BLaER1 treated with 17β-estradiol and CSF1 and Interleukin-3, amounts not matched to agents 10 nM and 100 nM (cell line): ENCODE measurements around the gene CYB5B.
"Not testable (repeated sequence)": the region's sequence is repeated elsewhere in the genome, so short reads cannot be mapped to it uniquely, and the experiment has no call there.

Source experiments
- H3K27ac ChIP-seq, 11 experiments: shearing (Covaris generic); formaldehyde crosslinking; 2 replicates each; pipeline ENCODE4 v1.8.1; 2022
- H3K27me3 ChIP-seq, 11 experiments: shearing (Covaris generic); formaldehyde crosslinking; 2 replicates each; pipeline ENCODE4 v1.8.1; 2022
- H3K36me3 ChIP-seq, 11 experiments: shearing (Covaris generic); formaldehyde crosslinking; 2 replicates each; pipeline ENCODE4 v1.8.1; 2022
- H3K4me1 ChIP-seq, 10 experiments: shearing (Covaris generic); formaldehyde crosslinking; 2 replicates each; pipeline ENCODE4 v1.8.1; 2022
- H3K4me2 ChIP-seq, 11 experiments: shearing (Covaris generic); formaldehyde crosslinking; 2 replicates each; pipeline ENCODE4 v1.8.1; 2022
- H3K4me3 ChIP-seq, 10 experiments: shearing (Covaris generic); formaldehyde crosslinking; 2 replicates each; pipeline ENCODE4 v1.8.1; 2022
- H3K9ac ChIP-seq, 11 experiments: shearing (Covaris generic); formaldehyde crosslinking; 2 replicates each; pipeline ENCODE4 v1.8.1; 2022
- H3K9me3 ChIP-seq, 11 experiments: shearing (Covaris generic); formaldehyde crosslinking; replicated peaks in 1 of 11; 2 replicates each; pipeline ENCODE4 v1.8.1; 2022
- H4K20me1 ChIP-seq, 11 experiments: shearing (Covaris generic); formaldehyde crosslinking; 2 replicates each; pipeline ENCODE4 v1.8.1; 2022
- Cebpa-rat ChIP-seq, 11 experiments: shearing (Covaris generic); IDR thresholded peaks; 2 replicates each; pipeline ENCODE4 v1.8.1; 2022

The CYB5B gene

DNA sequence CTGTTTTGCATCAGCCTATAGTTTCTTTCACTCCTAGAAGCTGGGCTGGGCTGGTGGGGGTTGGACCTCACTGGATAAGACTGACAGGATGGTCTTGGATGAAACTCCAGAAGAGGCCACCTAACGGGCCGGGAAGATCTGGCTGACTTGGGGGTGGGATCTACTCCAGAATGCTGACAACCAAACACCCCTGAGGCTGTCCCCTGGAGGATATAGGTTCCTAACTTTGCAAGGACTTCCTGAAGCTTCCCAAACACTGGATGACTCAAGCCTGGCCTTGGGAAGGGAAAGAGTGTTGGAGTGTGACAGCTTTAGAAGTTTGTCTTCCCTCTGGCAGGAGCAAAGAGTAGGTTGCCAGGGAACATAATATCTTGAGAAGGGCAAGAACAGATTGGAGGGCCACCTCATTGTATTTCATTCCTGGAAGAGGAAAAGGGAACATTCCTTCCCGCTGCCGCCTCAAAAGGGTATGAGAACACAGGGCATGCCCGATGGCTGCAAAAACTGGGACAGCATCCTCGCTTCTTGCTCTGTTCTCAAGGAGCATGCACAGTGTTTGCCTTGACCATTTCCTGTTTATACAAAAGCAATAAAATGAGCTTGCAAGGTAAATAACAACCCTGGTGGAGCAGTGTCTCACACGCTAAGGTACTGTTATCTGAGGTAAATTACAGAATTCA is 6.8 kb upstream of the CYB5B start:
- peaks cover 0 to 6% (median 0%) of the 10 kb centered on the region in 10 experiments; a peak in 2 of 20 replicates for H3K4me1 ChIP-seq
- H3K9me3 ChIP-seq = no peaks in the 10 kb centered on the region
- no peaks in the 10 kb centered on the region for H4K20me1 ChIP-seq
- H3K4me3 ChIP-seq = no peak overlapping the region
- no peaks in the 10 kb centered on the region for H3K36me3 ChIP-seq
- no peak for TF ChIP-seq Cebpa-rat (IDR thresholded peaks at IDR 0.05)
- H3K9ac ChIP-seq = no peak overlapping the region
- no peak overlapping the region for H3K27ac ChIP-seq
- no peak overlapping the region for H3K4me2 ChIP-seq
- no peaks in the 10 kb centered on the region for H3K27me3 ChIP-seq

DNA sequence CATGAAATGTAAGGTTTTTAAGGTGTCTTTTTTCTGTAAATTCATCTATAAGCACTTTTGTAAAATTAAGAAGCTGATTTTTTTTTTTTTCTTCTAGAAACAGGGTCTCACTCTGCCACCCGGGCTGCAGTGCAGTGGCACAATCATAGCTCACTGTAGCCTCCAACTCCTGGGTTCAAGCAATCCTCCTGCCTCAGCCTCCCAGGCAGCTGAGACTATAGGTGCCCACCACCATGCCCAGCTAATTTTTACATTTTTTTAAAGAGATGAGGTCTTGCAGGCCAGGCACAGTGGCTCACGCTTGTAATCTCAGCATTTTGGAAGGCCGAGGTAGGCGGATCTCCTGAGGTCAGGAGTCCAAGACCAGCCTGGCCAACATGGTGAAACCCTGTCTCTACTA is 4.5 kb upstream of the CYB5B start:
- H3K9me3 ChIP-seq = peaks cover 0 to 8% (median 3%) of the 10 kb centered on the region in 11 experiments; a peak in 7 of 22 replicates
- no peak overlapping the region for H3K4me3 ChIP-seq
- no peak overlapping the region for H3K4me2 ChIP-seq
- H4K20me1 ChIP-seq = no peaks in the 10 kb centered on the region
- no peaks in the 10 kb centered on the region for H3K27me3 ChIP-seq
- peaks cover 0 to 13% (median 9%) of the 10 kb centered on the region in 10 experiments; a peak in 7 of 20 replicates for H3K4me1 ChIP-seq
- no peak for TF ChIP-seq Cebpa-rat (IDR thresholded peaks at IDR 0.05)
- no peak overlapping the region for H3K9ac ChIP-seq
- no peaks in the 10 kb centered on the region for H3K36me3 ChIP-seq
- no peak overlapping the region for H3K27ac ChIP-seq

DNA sequence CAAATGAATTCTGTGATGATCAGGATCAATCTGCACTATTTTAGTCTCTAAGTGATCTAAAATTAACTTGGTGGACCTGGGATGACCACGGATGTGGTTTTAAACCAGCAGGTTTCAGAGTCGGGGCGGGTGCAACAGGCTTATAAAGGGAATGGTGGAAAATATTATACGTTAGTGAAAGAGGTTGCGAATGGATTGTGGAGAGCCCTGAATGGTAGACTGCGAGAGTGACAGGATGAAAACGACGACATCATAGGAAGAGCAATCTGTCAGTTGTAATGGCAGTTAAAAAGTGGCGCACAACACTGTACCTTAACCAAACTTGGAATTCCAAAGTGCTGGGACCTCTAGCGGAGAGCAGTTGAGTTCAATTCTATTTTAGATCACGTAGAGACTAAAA is 1.2 kb upstream of the CYB5B start:
- TF ChIP-seq Cebpa-rat (IDR thresholded peaks at IDR 0.05) = no peak
- H3K27ac ChIP-seq = no peak overlapping the region
- no peaks in the 10 kb centered on the region for H3K27me3 ChIP-seq
- H3K4me1 ChIP-seq = peaks cover 10 to 29% (median 19%) of the 10 kb centered on the region in 10 experiments; a peak in 17 of 20 replicates
- no peak overlapping the region for H3K4me3 ChIP-seq
- H3K36me3 ChIP-seq = peaks cover 15 to 23% (median 18%) of the 10 kb centered on the region in 11 experiments
- no peak overlapping the region for H3K9ac ChIP-seq
- H3K9me3 ChIP-seq = peaks cover 9 to 23% (median 17%) of the 10 kb centered on the region in 11 experiments; a peak in 21 of 22 replicates
- peak overlapping the region in 7 of 11 experiments; percentile 1 to 79 (median 62); a peak in 7 of 22 replicates for H3K4me2 ChIP-seq
- no peaks in the 10 kb centered on the region; a peak in 1 of 22 replicates for H4K20me1 ChIP-seq

DNA sequence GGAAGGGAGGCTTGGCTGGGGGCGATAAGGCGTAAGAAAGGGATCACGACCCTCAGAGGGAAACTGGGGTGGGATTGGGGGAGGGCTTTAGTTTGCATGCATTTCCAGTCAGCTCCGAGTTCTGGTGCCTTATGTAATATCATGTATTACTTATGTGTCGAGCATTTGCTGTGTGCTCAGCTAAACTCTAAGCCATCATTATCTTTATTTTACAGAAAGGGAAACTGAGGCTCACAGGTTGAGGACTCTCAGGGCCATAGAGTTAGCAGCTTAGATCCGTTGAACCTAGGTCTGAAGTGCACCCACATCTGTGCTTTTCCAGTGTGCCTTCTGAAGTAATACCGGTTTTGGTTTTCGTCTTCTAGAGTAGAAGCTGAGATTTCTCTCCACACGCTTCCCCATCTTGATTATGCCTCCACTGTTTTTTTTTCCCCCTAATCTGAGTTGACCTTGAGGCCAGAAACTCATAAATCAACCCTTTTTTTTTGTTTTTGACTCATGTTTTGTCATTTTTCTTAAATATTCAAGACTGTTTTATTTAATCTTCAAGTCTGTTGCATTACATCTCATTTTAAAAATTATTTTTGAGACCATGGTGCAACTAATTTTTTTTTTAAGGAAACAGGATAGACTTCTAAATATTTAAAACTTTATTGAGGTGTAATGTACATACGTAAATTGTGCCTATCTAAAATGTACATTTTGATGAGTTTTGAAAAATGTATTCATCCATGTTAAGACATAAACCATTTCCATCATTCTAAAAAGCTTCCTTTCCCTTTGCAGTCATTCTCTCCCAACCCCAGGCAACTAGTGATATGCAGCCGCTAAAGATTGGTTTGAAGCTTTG is 741 bp downstream of the CYB5B start:
- Histone ChIP-seq H3K27ac (peak overlapping the region; percentile 76 to 91 (median 83); a peak in 21 of 22 replicates), H3K27me3 (no peaks in the 10 kb centered on the region), H3K9ac (peak overlapping the region; percentile 81 to 91 (median 85)), H4K20me1 (peaks cover 0 to 12% (median 3%) of the 10 kb centered on the region in 11 experiments; a peak in 12 of 22 replicates), H3K36me3 (peaks cover 34 to 43% (median 37%) of the 10 kb centered on the region in 11 experiments), H3K9me3 (peaks cover 23 to 38% (median 32%) of the 10 kb centered on the region in 11 experiments), H3K4me3 (peak overlapping the region; percentile 73 to 86 (median 77)), H3K4me1 (peaks cover 10 to 29% (median 19%) of the 10 kb centered on the region in 10 experiments; a peak in 17 of 20 replicates), H3K4me2 (peak overlapping the region; percentile 73 to 96 (median 79))
- no peak for TF ChIP-seq Cebpa-rat (IDR thresholded peaks at IDR 0.05)

DNA sequence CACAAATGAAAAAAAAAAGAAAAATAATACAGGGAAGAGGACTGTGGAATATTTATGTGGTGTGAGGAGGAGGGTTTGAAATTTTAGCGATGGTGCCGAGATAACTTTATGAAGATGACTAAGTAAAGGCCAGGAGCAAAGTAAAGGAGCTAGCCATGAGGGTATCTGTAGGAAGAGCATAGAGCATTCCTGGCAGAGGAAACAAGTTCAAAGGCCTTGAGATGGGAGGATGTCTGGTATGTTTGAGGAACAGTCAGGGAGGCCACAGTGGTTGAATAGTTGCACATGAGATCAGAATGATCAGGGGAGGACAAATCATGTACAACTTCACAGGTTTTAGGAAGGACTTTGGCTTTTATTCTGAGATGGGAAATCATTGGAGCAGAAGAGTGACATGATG is 4.2 kb downstream of the CYB5B start:
- Histone ChIP-seq H3K27ac (no peak overlapping the region), H3K9me3 (peaks cover 23 to 35% (median 31%) of the 10 kb centered on the region in 11 experiments), H3K4me2 (no peak overlapping the region), H3K4me1 (peaks cover 10 to 20% (median 15%) of the 10 kb centered on the region in 10 experiments; a peak in 17 of 20 replicates), H3K36me3 (peaks cover 68 to 78% (median 72%) of the 10 kb centered on the region in 11 experiments), H3K4me3 (no peak overlapping the region; a peak in 1 of 20 replicates), H4K20me1 (peaks cover 0 to 35% (median 18%) of the 10 kb centered on the region in 11 experiments; a peak in 16 of 22 replicates), H3K27me3 (no peaks in the 10 kb centered on the region), H3K9ac (no peak overlapping the region)
- TF ChIP-seq Cebpa-rat (IDR thresholded peaks at IDR 0.05) = no peak

DNA sequence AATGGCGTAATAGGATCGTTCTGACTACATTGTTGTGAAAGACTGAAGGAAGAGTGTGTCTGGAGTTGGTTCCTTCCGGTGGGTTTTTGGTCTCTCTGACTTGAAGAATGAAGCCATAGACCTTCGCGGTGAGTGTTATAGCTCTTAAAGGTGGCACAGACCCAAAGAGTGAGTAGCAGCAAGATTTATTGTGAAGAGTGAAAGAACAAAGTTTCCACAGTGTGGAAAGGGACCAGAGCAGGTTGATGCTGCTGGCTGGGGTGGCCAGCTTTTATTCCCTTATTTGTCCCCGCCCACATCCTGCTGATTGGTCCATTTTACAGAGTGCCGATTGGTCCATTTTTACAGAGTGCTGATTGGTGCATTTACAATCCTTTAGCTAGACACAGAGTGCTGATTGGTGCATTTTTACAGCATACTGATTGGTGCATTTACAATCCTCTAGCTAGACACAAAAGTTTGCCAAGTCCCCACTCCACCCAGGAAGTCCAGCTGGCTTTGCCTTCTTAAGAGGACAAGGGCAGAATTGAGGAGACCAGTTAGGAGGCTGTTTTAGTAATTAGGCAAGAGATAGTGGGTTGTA is 4.7 kb downstream of the CYB5B start:
- not testable (repeated sequence) for H3K27ac ChIP-seq, H3K27me3 ChIP-seq, H3K4me3 ChIP-seq, H3K9ac ChIP-seq, H3K4me2 ChIP-seq
- Histone ChIP-seq H3K9me3 (peaks cover 23 to 34% (median 29%) of the 10 kb centered on the region in 11 experiments), H3K4me1 (peaks cover 9 to 18% (median 12%) of the 10 kb centered on the region in 10 experiments; a peak in 15 of 20 replicates), H3K36me3 (peaks cover 70 to 83% (median 77%) of the 10 kb centered on the region in 11 experiments), H4K20me1 (peaks cover 0 to 40% (median 18%) of the 10 kb centered on the region in 11 experiments; a peak in 17 of 22 replicates)

DNA sequence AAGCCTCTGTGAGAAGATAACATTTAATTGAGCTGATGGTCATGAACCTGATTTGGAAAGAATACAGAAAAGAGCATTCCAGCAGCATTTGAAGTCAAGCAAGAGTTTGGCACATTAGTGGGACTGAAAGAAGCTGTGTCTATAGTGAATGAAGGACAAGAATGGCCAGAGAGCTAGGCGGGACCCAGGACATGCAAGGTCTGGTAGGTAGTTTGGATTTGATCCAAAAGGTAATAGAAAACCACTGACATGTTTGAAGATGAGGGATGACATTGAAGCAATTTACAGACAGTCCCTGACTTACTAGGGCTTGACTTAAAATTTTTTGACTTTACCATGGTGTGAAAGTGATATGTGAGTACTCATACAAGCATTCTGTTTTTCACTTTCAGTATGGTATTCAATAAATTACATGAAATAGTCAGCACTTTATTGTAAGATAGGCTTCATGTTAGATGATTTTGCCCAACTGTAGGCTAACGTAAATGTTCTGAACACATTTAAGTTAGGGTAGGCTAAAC is 7.6 kb downstream of the CYB5B start:
- H4K20me1 ChIP-seq = peaks cover 0 to 67% (median 43%) of the 10 kb centered on the region in 11 experiments; a peak in 18 of 22 replicates
- H3K9ac ChIP-seq = no peak overlapping the region
- H3K36me3 ChIP-seq = peaks cover 76 to 98% (median 94%) of the 10 kb centered on the region in 11 experiments
- no peaks in the 10 kb centered on the region for H3K27me3 ChIP-seq
- no peak overlapping the region for H3K27ac ChIP-seq
- H3K4me2 ChIP-seq = no peak overlapping the region
- peaks cover 0 to 22% (median 11%) of the 10 kb centered on the region in 10 experiments; a peak in 14 of 20 replicates for H3K4me1 ChIP-seq
- H3K4me3 ChIP-seq = no peak overlapping the region
- TF ChIP-seq Cebpa-rat (IDR thresholded peaks at IDR 0.05) = no peak
- peaks cover 23 to 30% (median 26%) of the 10 kb centered on the region in 11 experiments for H3K9me3 ChIP-seq

DNA sequence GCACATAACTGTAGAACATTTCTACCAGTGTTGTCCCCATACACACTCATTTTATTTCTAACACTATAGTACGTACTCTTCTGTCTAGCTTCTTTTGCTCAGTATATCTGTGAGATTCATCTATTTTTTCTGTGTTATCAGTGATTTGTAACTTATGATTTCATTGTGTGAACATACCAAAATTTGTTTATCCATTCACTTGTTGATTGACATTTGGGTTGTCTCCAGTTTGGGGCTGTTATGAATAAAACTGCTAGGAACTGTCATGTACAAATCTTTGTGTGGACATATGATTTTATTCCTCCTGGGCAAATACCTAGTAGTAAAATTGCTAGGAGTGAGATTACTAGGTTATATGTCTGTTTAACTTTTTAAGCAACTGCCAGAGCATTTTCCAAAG is 9.6 kb downstream of the CYB5B start:
- H3K9ac ChIP-seq = no peak overlapping the region
- H3K4me1 ChIP-seq = peaks cover 0 to 36% (median 11%) of the 10 kb centered on the region in 10 experiments; a peak in 14 of 20 replicates
- no peak overlapping the region for H3K27ac ChIP-seq

More for the DNA sequence above, 9.6 kb downstream of the CYB5B start:
- Histone ChIP-seq H3K36me3 (peaks cover 56 to 96% (median 79%) of the 10 kb centered on the region in 11 experiments), H3K9me3 (peaks cover 4 to 9% (median 6%) of the 10 kb centered on the region in 11 experiments), H4K20me1 (peaks cover 0 to 84% (median 43%) of the 10 kb centered on the region in 11 experiments; a peak in 18 of 22 replicates), H3K4me2 (no peak overlapping the region), H3K27me3 (no peaks in the 10 kb centered on the region), H3K4me3 (no peak overlapping the region)
- no peak for TF ChIP-seq Cebpa-rat (IDR thresholded peaks at IDR 0.05)
